GM12878 (cell line): Measurements from ENCODE around the gene BCAN. TPM values are rescaled to one million over a fixed set of nuclear protein-coding genes. Genes with fewer than 3 reads are reported as not detected.

Source experiments
- ATAC-seq: fragments of 200-7000 bp; cut with Tn5 transposase; 3 replicates; pipeline ENCODE4 v1.9.1; 2020; ENCODE audit warnings: mild to moderate bottlenecking, moderate library complexity
- BruUV-seq: library from RNA; stranded (reverse); fragments of 400-500 nt; replicated peaks from 2 replicates; lab custom pipeline; 2021; lab: Mats Ljungman, UMichigan
- CTCF ChIA-PET: fragments of 300-600 bp; sonication (Branson Sonifier 250); formaldehyde crosslinking; extraction: SDS; loops from one replicate; lab custom pipeline; 2021; ENCODE audit warnings: inconsistent platforms; lab: Yijun Ruan, JAX
- POLR2A ChIA-PET: fragments of 350-600 bp; formaldehyde crosslinking; extraction: SDS; loops from one replicate; lab custom pipeline; 2021; ENCODE audit warnings: inconsistent platforms; lab: Charles Lee
- RAD21 ChIA-PET: fragments of 300-600 bp; sonication (Branson Sonifier 250); formaldehyde crosslinking; loops from one replicate; lab custom pipeline; 2023; ENCODE audit warnings: antibody characterized with exemption; ENCODE audit not compliant: unreplicated experiment; lab: Charles Lee
- SMC1A ChIA-PET: fragments of 300-600 bp; sonication (Branson Sonifier 250); formaldehyde crosslinking; loops from one replicate; lab custom pipeline; 2023; ENCODE audit not compliant: unreplicated experiment, uncharacterized antibody; lab: Charles Lee
- DNase-seq: peaks from one replicate; pipeline ENCODE4 v3.0.0-alpha.2; 2011; ENCODE audit warnings: low read depth, low spot score
- FAIRE-seq: peaks from 3 replicates; lab custom pipeline; 2011; peaks lifted over from hg19 to GRCh38; lab: Jason Lieb, UNC
- H2AFZ ChIP-seq: 2 replicates; pipeline ENCODE4 v1.6.0; 2011; ENCODE audit warnings: low read depth, low read length, control low read depth; ENCODE audit not compliant: control insufficient read depth
- H3K27ac ChIP-seq: 2 replicates; pipeline ENCODE4 v1.5.1; 2011; ENCODE audit warnings: control low read depth; ENCODE audit not compliant: control insufficient read depth, insufficient read depth
- H3K27me3 ChIP-seq, 2 experiments: replicated peaks in 1 of 2; 2 replicates each; pipeline versions ENCODE4 v1.6.0 to v1.6.1; 2011; ENCODE audit warnings: low read length in 1 of 2; ENCODE audit not compliant: control insufficient read depth in 2 of 2, insufficient read depth in 2 of 2
- H3K36me3 ChIP-seq, 2 experiments: 2 replicates each; pipeline ENCODE4 v1.5.1; 2011; ENCODE audit warnings: low read length in 1 of 2; ENCODE audit not compliant: control insufficient read depth in 2 of 2, insufficient read depth in 2 of 2
- H3K4me1 ChIP-seq: 2 replicates; pipeline ENCODE4 v1.6.1; 2011; ENCODE audit warnings: mild to moderate bottlenecking, low read length, moderate library complexity, mixed read lengths; ENCODE audit not compliant: control insufficient read depth, insufficient read depth
- H3K4me2 ChIP-seq: 2 replicates; pipeline ENCODE4 v1.6.0; 2011; ENCODE audit warnings: control low read depth; ENCODE audit not compliant: control insufficient read depth, insufficient read depth
- H3K4me3 ChIP-seq: fragments of 200-600 bp; sonication (generic); 2 replicates; pipeline ENCODE4 v1.5.1; 2016
- H3K79me2 ChIP-seq: 2 replicates; pipeline ENCODE4 v1.6.0; 2011; ENCODE audit warnings: low read length; ENCODE audit not compliant: control insufficient read depth, insufficient read depth
- H3K9ac ChIP-seq: 2 replicates; pipeline ENCODE4 v1.8.0; 2011; ENCODE audit warnings: low read length, control low read depth, mixed read lengths; ENCODE audit not compliant: control insufficient read depth, insufficient read depth
- H3K9me3 ChIP-seq: replicated peaks from 3 replicates; pipeline ENCODE4 v1.5.1; 2011; ENCODE audit warnings: mild to moderate bottlenecking, low read length; ENCODE audit not compliant: control insufficient read depth, insufficient read depth
- H4K20me1 ChIP-seq: 2 replicates; pipeline ENCODE4 v1.6.0; 2011; ENCODE audit not compliant: control insufficient read depth, insufficient read depth
- EED ChIP-seq: sonication (generic); IDR thresholded peaks from 2 replicates; pipeline ENCODE4 v1.6.1; 2016; ENCODE audit warnings: antibody characterized with exemption, low read depth
- EZH2 ChIP-seq: IDR thresholded peaks from 2 replicates; pipeline ENCODE4 v1.6.1; 2012; ENCODE audit warnings: low read depth, mild to moderate bottlenecking, control low read depth, inconsistent platforms, low read length, borderline replicate concordance; ENCODE audit not compliant: control insufficient read depth
- IRF3 ChIP-seq: fragments of 450-650 bp; IDR thresholded peaks from 2 replicates; pipeline ENCODE4 v1.6.1; 2014; ENCODE audit warnings: mild to moderate bottlenecking
- MYB ChIP-seq: fragments of 150-350 bp; IDR thresholded peaks from 2 replicates; pipeline ENCODE4 v1.6.1; 2014; ENCODE audit warnings: mild to moderate bottlenecking, low read depth, low read length, borderline replicate concordance
- MYC ChIP-seq: IDR thresholded peaks from 2 replicates; pipeline ENCODE4 v1.6.1; 2011; ENCODE audit warnings: mild to moderate bottlenecking, low read length, moderate library complexity, inconsistent platforms; ENCODE audit not compliant: insufficient read depth, insufficient replicate concordance, insufficient read length, severe bottlenecking
- NR2C1 ChIP-seq: fragments of 450-650 bp; IDR thresholded peaks from 2 replicates; pipeline ENCODE4 v1.6.1; 2017; ENCODE audit warnings: antibody characterized with exemption, mild to moderate bottlenecking, moderate library complexity
- PBX3 ChIP-seq: IDR thresholded peaks from 2 replicates; pipeline ENCODE4 v1.6.1; 2011; ENCODE audit warnings: mild to moderate bottlenecking, low read depth, low read length, moderate library complexity; ENCODE audit not compliant: insufficient replicate concordance
- RUNX3 ChIP-seq: IDR thresholded peaks from 2 replicates; pipeline ENCODE4 v1.6.1; 2012; ENCODE audit warnings: low read length, inconsistent platforms
- ZBTB4 ChIP-seq: fragments of 450-650 bp; formaldehyde crosslinking; IDR thresholded peaks from 2 replicates; pipeline ENCODE4 v1.4.0; 2022; ENCODE audit warnings: mild to moderate bottlenecking, moderate library complexity
- WGBS: methylation state at CpG from one replicate; pipeline ENCODE4 v1.1.6; 2016; ENCODE audit warnings: low lambda C conversion rate; ENCODE audit not compliant: insufficient replicate concordance, insufficient coverage; ENCODE audit errors: missing lambda C conversion rate; 5-methylcytosine and 5-hydroxymethylcytosine counted together
- in situ Hi-C: fragments of 300-500 bp; cut with MboI; formaldehyde crosslinking; loops from 9 replicates; pipeline ENCODE4 v1.14.3; 2018; ENCODE audit warnings: mixed read lengths
- intact Hi-C: fragments of 100-400 bp; cut with micrococcal nuclease; formaldehyde crosslinking; loops from one replicate; pipeline ENCODE4 v1.14.2; 2022; ENCODE audit not compliant: unreplicated experiment
- polyA plus RNA-seq, 11 experiments: library from polyadenylated mRNA; depleted of rRNA in 4 of 11; unstranded in 6 of 11; stranded (reverse) in 5 of 11; fragments of >200 nt; fragmentation: Nextera tagmentation in 4 of 11; fragmentation: Illumina TruSeq in 1 of 11; extraction: Ambion mirVana in 4 of 11; extraction: Trizol in 1 of 11; gene quantifications; 1 replicate in 1 of 11; 2 replicates in 10 of 11; pipeline versions ENCODE4 v1.2.1 to v1.2.3, GENCODE V29; 2011 to 2016; ENCODE audit warnings: inconsistent platforms in 2 of 11, missing spikeins in 2 of 11, low read depth in 1 of 11
- total RNA-seq, 4 experiments: library from RNA; depleted of rRNA in 3 of 4; stranded (reverse); fragments of >200 nt in 3 of 4; fragmentation: Illumina TruSeq in 1 of 4; extraction: Trizol in 1 of 4; gene quantifications; 2 replicates each; pipeline versions ENCODE4 v1.2.1 to v1.2.3, GENCODE V29; 2013 to 2021

BCAN gene
- total and polyA plus RNA-seq, 10 of the 15 experiments (the other 5 are each of a cell fraction or from before 2014, with no cell fraction given), result 0.05 to 1.3 (median 0.18) TPM; not detected in 1

- TF ChIP-seq RUNX3, result no peak
Observed at GRCh38 chr1:156624814-156625435, 17.0 kb upstream of the BCAN start (continued).

GRCh38 chr1:156625436-156626078 is 16.4 kb upstream of the BCAN start:
- BruUV-seq, result no TSS peak
- POLR2A ChIA-PET, result interaction anchor here (0.6 kb wide), 1 partner anchor 667 kb away, joined by 3 read pairs; no protein-coding TSS in a partner anchor
- Histone ChIP-seq H3K27me3 (peaks cover 10 to 20% of the 10 kb centered on the region in 2 experiments), H3K4me2 (no peak overlapping the region), H3K79me2 (no peaks in the 10 kb centered on the region), H4K20me1 (no peaks in the 10 kb centered on the region), H3K9me3 (no peaks in the 10 kb centered on the region), H3K9ac (no peak overlapping the region), H3K4me1 (no peaks in the 10 kb centered on the region), H3K36me3 (no peaks in the 10 kb centered on the region), H3K4me3 (no peak overlapping the region), H3K27ac (no peak overlapping the region), H2AFZ (no peak overlapping the region)
- DNase-seq (no peak), ATAC-seq (peak; percentile 78), FAIRE-seq (no peak)
- RAD21 ChIA-PET, result no interaction called here
- WGBS, result 9% methylated on average over 36 of the region's 45 CpGs
- CTCF ChIA-PET, result interaction anchor here (0.5 to 9.2 kb wide), 11 partner anchors 18 to 399 kb away, joined by 3 to 208 read pairs (median 13); partner anchors contain the start of genes BCAN and NES
- SMC1A ChIA-PET, result interaction anchor here (0.6 to 3.0 kb wide), 6 partner anchors 35 to 100 kb away, joined by 3 to 18 read pairs (median 3); no protein-coding TSS in a partner anchor
- in situ Hi-C loops, result no loop called here
- intact Hi-C loops, result loop anchor here (1.0 to 10.0 kb wide), 2 partner anchors 53 to 99 kb away; partner anchors contain the start of genes ISG20L2 and METTL25B
- TF ChIP-seq PBX3 (no peak), IRF3 (no peak), MYC (no peak), ZBTB4 (CRISPR knock-in tag) (no peak), MYB (no peak), NR2C1 (no peak), EZH2 (peak; percentile 91; the same call in 1 of the 2 replicates), EED (no peak)
